ENCODE data around the gene BABAM2. TPM values are rescaled to one million over a fixed set of nuclear protein-coding genes. Genes with fewer than 3 reads are reported as not detected.

BABAM2 gene
- total RNA-seq, 2 experiments from 2014 or later: 66.8 to 68.4 TPM

GRCh38 chr2:28366149-28366495 lies 475.6 kb downstream of the BABAM2 start:
- DNase-seq (no peak), ATAC-seq (no peak)
- TF ChIP-seq CTCF (IDR thresholded peaks at IDR 0.05): no peak
- intact Hi-C loops (cut with micrococcal nuclease): no loop called here
- Mint-ChIP-seq H3K36me3 (ENCODE audit: low read depth) (no peaks in the 10 kb centered on the region), H3K27ac (peak overlapping the region; percentile 93), H3K9me3 (no peaks in the 10 kb centered on the region), H3K4me1 (ENCODE audit: low read depth) (peaks cover 52% of the 10 kb centered on the region), H3K27me3 (no peaks in the 10 kb centered on the region), H3K4me3 (peak overlapping the region; percentile 16)
- POLR2A ChIA-PET: interaction anchor here (0.6 to 2.1 kb wide), 4 partner anchors 15 to 27 kb away, joined by 3 to 6 read pairs (median 5); partner anchors contain the start of gene FOSL2
- CTCF ChIA-PET: interaction anchor here (1.0 to 1.2 kb wide), 2 partner anchors 15 to 87 kb away, joined by 3 read pairs; no protein-coding TSS in a partner anchor

- ChIA-PET POLR2A (interaction anchor here (0.6 to 2.1 kb wide), 6 partner anchors 12 to 26 kb away, joined by 3 to 6 read pairs (median 4); partner anchors contain the start of gene FOSL2), CTCF (interaction anchor here (1.0 to 1.2 kb wide), 2 partner anchors 14 to 86 kb away, joined by 3 read pairs; no protein-coding TSS in a partner anchor)
- Mint-ChIP-seq H3K4me3 (peak overlapping the region; percentile 16), H3K9me3 (no peaks in the 10 kb centered on the region), H3K27me3 (no peaks in the 10 kb centered on the region), H3K27ac (peak overlapping the region; percentile 93), H3K4me1 (ENCODE audit: low read depth) (peaks cover 48% of the 10 kb centered on the region), H3K36me3 (ENCODE audit: low read depth) (no peaks in the 10 kb centered on the region)
- intact Hi-C loops (cut with micrococcal nuclease): no loop called here
- no peak for TF ChIP-seq CTCF (IDR thresholded peaks at IDR 0.05)
- DNase-seq: peak; percentile 77
- peak; percentile 88 for ATAC-seq
Observed at GRCh38 chr2:28366496-28367282, 476.2 kb downstream of the BABAM2 start.

DNA sequence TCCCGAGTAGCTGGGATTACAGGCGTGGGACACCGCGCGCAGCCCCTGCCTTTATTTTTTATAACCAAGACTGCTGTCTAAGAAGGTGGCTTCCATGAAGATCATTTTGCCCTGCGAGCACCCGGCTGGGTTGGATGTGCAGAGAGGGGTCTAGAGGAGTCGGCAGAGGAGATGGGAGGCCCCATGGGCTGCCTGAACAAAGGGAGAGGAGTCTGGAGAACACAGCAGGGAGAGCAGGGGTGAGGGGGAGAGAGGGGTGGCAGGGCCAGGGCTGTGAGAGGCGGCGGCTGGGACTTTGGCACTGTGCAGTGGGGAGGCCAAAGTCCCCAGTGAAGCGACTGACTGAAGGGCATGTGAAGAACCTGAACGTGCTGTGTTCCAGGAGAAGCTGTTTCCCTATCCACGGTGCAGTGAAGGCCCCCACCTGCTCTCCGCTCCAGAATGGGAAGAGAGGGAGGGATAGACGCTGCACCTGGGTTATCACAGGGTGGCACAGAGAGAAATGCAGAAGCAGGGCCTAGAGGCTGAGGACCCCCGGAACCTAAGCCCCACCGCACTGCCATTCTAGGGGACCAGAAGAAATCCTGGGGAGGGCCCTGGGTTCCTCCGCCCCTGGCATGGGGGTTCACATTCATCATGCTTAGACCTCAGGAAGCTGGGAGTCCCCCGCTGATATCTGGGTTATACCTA lies 477.3 kb downstream of the BABAM2 start:
- intact Hi-C loops (cut with micrococcal nuclease): no loop called here
- H3K4me1 Mint-ChIP-seq (ENCODE audit: low read depth): peaks cover 38% of the 10 kb centered on the region
- no peak overlapping the region for H3K4me3 Mint-ChIP-seq
- ATAC-seq: no peak
- no peaks in the 10 kb centered on the region for H3K27me3 Mint-ChIP-seq
- peak overlapping the region; percentile 93 for H3K27ac Mint-ChIP-seq
- no peaks in the 10 kb centered on the region for H3K36me3 Mint-ChIP-seq (ENCODE audit: low read depth)
- no peak for DNase-seq
- no peak for TF ChIP-seq CTCF (IDR thresholded peaks at IDR 0.05)
- no peaks in the 10 kb centered on the region for H3K9me3 Mint-ChIP-seq
- POLR2A ChIA-PET: interaction anchor here (0.6 to 1.5 kb wide), 3 partner anchors 10 to 93 kb away, joined by 3 to 5 read pairs (median 3); no protein-coding TSS in a partner anchor
- CTCF ChIA-PET: interaction anchor here (1.1 kb wide), 1 partner anchor 42 kb away, joined by 3 read pairs; no protein-coding TSS in a partner anchor

GRCh38 chr2:28368357-28368798 lies 477.8 kb downstream of the BABAM2 start:
- Mint-ChIP-seq H3K27me3 (no peaks in the 10 kb centered on the region), H3K36me3 (ENCODE audit: low read depth) (no peaks in the 10 kb centered on the region), H3K27ac (no peak overlapping the region), H3K4me3 (no peak overlapping the region), H3K9me3 (no peaks in the 10 kb centered on the region), H3K4me1 (ENCODE audit: low read depth) (peaks cover 36% of the 10 kb centered on the region)
- ATAC-seq (no peak), DNase-seq (no peak)
- intact Hi-C loops (cut with micrococcal nuclease): no loop called here
- CTCF ChIA-PET: interaction anchor here (1.1 kb wide), 1 partner anchor 42 kb away, joined by 3 read pairs; no protein-coding TSS in a partner anchor
- POLR2A ChIA-PET: interaction anchor here (0.6 to 1.5 kb wide), 2 partner anchors 9 to 92 kb away, joined by 3 to 5 read pairs; no protein-coding TSS in a partner anchor
- no peak for TF ChIP-seq CTCF (IDR thresholded peaks at IDR 0.05)
